ENCODE results near the gene ZNF331.

ZNF331 gene

DNA sequence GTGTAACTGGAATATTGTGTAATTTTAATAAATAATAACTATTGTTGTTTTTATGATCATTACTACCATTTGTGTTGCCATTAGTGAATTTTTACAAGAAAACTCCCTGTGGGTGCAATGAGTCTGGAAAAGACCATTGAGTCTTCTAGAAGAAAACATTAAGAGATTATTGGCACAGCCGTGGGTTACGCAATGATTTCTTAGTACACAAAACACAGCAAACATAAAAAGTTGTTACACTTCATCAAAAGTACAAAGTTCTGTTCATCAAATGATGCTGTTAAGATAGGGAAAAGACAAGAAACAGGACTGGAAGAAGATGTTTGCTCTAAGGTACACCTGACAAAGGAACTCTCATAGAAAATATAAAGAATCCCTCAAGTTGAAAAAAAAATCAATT is 41.6 kb downstream of the ZNF331 start:
- no peak for DNase-seq

DNA sequence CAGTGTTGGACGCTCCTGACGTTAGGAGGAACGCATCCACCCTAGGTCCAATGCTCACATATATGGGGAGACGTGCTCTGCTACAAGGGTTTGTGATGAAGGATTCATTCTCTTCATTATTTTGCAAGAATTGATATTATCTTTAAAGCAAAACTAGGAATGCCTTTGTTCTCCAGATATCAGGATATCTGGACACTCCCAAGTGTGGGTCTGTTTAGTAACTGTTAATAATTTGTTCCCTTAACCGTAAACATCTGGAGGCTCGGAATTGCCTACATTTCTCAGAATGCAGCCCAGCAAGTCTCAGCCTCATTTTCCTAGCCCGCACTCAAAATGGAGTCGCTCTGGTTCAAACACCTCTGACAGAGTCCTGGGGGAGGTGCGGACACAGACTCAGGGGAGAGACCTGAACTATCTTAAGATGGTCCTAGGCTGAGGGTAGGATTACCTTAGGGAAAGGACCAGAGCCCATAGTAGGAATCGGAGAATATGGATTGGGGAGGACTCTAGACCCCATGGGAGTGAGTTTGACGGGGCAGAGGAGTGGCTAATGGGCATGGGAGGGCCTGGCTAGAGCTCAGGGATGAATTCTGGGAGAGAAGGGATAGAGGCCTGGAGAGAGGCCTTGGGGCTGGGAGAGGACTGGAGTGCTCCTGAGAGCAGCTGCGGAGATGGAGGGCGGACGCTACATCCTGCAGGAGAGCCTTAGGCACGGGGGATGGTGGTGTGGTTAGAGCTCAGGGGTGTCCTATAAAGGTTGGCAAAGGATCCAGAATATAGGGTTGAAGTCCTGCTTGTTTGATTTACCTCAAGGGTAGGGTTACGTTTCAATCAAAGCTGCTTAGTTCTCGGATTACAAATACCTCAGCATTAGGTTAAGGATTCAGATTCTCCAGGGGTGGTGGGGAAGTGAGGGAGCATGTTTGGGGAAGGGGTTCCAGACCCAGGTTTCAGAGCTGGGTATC is 43.2 kb downstream of the ZNF331 start:
- DNase-seq, result no peak

DNA sequence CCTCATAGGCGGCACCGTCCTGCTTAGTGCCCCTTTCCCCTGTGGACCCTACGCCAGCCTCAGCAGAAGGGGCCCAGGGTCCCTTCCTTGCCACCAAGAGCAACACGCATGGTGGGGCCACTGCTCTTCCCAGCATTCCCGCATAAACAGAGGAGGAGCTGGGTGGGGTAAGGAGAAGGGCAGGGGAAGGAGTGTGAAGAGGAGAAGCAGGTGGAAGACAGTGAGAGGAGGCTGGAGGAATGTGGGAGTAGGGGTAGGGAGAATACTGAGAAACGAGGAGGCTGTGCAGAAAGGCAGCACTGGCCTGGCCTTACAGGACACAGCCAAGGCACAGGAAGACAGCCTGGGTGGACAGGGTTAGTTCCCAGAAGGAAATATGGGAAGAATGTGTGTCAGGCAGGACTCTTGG is 43.9 kb downstream of the ZNF331 start:
- DNase-seq, result no peak

DNA sequence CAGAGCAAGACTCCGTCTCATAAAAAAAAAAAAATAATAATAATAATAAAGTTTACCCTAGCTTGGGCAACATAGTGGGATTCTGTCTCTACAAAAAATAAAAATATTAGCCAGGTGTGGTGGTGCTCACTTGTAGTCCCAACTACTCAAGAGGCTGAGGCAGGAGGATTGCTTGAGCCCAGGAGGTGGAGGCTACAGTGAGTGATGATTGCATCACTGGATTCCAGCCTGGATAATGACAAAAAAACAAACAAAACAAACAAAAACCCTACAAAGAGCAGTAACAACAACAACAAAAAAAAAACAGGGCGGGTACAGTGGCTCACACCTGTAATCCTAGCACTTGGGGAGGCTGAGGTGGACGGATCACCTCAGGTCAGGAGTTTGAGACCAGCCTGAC is 45.2 kb downstream of the ZNF331 start:
- no peak for DNase-seq

DNA sequence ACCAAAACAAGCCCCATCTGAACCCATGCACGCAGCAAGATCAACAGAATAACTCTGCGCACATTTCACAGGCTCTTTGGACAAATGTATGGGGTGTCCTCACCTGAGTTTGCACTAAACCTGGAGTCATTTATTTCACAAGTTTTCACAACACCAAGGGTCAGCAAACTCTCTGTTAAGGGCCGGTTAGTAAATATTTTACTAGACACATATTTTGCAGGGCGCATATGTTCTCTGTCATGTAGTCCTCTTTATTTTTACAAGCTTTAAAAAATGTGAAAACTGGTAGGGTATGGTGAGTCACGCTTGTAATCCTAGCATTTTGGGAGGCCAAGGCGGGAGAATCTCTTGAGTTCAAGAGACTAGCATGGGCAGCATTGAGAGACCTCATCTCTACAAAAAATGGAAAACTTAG is 48.3 kb downstream of the ZNF331 start:
- DNase-seq, result no peak

DNA sequence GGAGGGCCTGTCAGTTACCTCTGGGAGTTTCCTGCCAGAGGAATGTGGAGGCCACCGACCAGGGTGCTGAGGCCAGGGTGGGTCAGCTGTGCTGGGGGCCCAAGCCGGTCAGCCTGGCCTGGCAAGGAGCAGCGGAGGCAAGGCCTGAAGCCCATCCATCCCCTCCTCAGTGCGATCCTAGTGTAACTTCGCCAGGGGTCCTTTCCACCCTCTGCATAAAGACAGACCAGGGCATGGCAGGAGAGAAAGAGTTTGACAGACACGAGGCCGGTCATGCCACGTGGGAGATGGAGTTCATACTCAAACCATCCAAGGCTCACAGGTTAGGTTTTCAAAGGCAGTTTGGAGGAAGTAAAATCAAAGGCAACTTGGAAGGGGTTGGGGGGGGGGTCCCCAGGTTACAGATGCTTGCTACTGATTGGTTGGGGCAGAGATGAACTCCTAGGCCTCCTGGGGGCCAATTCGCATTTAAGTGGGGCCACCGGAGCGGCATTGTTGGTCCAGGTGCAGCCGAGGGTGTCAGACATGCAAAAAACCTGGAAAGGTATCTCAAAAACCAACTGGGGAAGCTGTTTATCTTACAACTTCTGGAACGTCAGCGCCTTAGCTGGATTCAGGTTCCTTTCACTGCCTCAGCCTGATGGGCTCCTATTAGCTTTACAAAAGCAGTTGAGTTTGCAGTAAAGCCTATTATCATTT is 57.0 kb downstream of the ZNF331 start:
- no peak for DNase-seq

DNA sequence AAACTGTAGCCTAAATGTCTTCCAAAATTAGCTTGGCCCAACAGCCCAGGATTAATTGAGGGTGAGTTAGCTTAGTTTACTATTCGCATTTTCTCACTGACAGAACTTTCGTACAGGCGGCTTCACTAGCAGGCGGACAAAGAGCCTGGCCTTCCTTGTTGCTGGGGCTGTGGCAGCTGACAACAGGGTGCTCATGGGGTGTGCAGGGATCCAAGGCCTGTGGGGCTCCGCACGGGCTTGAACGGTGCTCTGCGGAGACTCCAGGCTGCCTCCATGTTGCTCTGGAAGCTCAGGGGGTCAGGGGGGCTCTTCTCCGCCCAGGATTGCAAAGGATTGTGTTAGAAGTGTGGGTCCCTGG is 57.5 kb downstream of the ZNF331 start:
- DNase-seq, result no peak

DNA sequence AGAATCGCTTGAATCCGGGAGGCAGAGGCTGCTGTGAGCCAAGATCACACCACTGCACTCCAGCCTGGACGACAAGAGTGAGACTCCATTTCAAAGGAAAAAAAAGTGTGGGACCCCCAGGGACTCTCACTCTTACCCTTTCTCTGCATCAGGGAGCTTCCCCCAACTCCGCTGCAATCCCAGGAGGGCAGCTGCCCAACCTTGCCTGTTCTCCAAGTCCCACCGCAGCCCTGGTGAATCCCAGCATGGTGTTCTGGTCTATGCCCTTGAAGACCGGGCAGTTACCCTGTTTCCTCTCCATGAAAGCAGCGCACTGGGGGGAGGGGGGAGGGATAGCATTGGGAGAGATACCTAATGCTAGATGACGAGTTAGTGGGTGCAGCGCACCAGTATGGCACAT is 58.1 kb downstream of the ZNF331 start:
- DNase-seq, result no peak

DNA sequence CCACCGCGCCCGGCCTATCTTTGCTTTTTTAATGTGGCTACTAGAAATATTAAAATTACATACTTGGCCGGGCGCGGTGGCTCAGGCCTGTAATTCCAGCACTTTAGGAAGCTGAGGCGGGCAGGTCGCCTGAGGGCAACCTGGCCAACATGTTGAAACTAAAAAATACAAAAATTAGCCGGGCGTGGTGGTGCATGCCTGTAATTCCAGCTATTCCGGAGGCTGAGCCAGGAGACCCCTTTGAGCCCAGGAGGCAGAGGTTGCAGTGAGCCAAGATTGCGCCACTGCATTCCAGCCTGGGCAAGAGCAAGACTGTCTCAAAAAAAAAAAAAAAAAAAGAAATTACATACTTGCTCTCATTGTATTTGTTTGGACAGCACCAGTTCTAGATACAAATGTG is 59.1 kb downstream of the ZNF331 start:
- no peak for DNase-seq

DNA sequence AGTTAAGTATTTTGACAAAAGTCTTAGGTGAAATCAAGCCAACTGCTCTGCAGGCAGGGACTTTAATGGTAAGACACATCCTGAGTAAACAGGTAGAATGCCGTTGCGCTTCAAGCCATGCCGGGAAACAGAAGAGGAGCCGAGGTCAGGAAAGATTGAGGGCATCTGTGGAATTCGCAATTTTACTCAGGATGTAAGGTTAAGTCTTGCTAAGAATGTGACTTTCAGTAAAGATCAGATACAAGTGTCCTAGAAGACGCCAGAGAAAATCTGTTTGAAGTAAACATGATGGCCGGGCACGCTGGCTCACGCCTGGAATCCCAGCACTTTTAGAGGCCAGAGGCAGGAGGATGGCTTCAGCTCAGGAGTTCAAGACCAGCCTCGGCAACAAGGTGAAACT is 60.4 kb downstream of the ZNF331 start:
- no peak for DNase-seq

DNA sequence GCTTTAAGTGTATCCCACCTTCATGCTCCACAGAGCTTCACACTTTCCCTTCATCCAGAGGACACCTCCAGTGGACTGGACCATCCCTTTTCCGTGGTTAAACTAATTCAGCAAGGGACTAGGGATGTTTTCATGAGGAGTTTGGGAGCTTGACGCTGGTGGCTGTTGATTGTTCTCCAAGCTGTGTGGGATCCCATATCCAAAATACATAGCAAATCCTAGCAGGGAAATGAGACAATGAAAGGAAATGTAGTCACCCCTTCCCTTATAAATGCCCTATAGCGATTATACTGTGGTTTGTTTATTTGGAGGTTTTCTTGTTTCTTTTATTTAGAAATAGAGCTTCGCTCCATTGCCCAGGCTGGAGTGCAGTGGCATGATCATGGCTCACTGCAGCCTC is 62.3 kb downstream of the ZNF331 start:
- no peak for DNase-seq

DNA sequence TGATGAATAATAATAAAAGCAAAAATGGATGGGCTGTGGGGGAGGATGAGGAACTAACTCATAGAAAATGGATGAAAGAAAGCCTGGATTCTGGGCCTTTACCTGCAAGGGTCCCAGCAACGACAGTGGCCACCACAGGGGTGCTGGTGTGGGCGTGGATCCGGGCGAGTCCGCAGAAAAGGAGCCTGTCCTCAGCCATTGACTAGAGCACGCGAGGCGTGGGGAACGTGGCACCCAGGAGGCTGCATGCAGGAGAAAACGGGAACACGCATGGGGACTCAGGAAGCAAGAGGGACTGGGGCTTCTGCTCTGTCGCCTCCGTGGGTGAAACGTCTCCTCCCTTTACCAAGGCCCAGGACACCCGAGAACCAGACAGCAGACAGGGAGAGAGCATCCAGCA is 68.1 kb downstream of the ZNF331 start:
- DNase-seq, result no peak

DNA sequence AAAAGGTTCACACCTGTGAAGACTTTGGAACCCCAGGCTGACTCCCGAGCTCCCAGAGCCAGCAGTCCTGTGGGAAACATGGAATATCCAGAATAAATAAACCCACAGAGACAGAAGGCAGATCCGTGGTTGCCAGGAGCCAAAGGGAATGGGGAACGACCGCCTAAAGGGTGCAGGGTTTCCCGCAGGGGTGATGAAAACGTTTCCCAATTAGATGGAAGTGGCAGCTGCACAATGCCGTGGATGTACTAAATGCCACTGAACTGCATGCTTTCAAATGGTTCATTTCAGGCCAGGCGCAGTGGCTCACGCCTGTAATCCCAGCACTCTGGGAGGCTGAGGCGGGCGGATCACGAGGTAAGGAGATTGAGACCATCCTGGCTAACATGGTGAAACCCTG is 70.4 kb downstream of the ZNF331 start:
- DNase-seq, result no peak

DNA sequence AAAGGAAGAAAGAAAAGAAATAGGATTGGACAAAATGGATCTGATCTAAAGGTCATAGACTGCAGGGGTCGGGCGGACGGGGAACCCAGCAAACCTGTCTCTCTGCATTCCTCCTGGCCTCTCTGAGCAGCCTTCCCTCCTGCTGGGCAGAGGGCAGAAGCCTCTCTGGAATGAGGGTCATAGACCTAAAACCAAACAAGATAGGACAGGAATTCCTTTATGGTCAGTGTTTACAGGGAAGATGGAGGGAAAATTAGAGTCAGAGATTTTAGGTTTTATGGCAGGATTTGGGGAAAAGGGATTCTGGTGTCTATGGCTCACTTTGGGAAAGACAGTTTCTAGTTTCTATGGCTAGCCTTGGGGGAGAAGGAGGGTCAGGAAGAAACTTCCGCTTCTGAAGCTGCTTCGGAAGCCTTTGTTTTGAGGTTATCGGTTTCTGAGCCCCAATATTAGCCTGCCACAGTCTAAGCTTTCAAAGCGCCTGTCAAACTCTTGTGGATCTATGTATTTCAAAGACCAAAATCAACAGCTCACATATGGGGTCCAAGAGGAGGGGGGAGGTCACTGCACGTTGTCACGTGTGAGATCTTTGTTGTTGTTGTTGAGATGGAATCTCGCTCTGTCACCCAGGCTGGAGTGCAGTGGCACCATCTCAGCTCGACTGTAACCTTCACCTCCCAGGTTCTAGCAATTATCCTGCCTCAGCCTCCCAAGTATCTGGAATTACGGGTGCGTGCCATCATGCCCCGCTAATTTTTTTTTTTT is 75.0 kb downstream of the ZNF331 start:
- no peak for DNase-seq

DNA sequence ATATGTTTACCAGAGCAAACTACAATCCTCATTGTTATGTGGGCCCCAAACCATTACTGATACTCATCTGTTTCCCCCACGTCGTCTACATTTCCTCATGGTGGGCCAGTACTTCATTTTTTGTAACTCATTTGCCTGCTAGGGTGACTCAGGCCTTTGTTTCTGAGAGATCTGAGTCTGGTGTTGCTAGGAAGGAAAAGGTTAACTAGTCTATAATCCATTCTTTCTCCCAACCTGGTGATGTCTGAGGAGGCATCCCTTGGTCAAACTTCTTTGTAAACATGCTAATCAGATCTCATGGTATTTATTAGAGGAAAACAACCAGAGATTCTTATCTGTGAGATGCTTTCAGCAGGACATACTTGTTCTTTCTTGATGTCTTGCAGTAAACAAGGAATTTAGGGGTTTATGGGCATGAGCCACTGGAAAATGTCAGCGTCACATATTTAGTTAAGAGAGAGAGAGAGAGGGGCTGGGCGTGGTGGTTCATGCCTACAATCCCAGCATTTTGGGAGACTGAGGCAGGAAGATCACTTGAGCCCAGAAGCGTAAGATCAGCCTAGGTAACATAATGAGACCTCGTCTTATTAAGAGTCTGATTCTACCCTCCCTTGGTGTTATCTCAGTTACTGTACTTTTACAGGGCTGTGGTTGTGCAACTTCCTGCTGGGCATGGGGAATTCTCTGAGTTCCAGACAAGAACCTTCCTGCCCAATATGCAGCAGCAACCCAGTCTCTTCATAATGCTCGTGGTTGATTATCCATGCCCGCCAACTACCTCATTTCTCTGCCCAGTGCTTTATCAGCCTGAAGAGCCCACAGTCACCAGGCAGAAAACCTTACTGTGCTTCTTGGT is 84.2 kb downstream of the ZNF331 start:
- no peak for DNase-seq

DNA sequence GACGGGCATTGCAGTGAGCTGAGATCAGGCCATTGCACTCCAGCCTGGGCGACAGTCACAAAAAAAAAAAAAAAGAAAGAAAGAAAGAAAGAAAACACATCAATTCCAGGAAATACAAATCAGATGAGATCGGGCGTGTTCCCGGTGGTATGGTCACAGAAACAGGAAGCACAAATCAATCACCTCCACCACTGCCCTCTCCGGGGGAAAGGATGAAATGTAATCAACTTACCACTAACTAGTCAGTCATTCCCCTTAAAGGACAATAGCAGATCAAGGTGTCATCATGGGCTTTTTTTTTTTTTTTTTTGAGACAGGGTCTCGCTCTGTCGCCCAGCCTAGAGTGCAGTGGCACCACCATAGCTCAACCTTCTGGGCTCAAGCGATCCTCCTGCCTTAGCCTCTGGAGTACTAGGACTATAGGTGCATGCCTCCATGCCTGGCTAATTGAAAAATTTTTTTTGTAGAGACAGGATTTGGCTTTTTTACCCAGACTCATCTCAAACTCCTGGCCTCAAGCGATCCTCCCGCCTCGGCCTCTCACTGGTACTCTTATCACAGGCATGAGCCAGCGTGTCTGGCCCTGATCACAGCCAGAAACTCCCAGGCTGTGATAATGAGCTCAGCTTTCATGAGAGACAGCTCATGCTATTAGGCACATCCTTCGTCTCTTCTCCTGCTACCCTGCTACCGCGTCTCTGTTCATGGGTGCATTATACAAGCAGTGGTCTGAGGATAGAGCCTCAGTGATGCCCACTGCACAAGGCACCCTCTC is 87.0 kb downstream of the ZNF331 start:
- DNase-seq, result no peak

DNA sequence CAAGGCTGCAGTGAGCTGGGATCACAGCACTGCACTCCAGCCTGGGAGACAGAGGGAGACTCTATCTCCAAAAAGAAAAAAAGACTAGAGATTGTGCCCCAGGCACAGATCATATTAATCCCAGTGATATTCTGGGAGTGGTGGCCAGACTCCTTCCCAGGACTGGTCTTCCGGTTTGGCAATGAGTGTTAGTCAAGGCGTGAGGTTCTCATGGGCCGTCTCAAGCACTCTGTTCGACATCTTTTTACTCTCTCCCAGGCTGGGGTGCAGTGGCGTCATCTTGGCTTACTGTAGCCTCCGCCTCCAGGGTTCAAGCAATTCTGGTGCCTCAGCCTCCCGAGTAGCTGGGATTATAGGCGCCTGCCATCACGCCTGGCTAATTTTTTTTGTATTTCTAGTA is 88.5 kb downstream of the ZNF331 start:
- no peak for DNase-seq

DNA sequence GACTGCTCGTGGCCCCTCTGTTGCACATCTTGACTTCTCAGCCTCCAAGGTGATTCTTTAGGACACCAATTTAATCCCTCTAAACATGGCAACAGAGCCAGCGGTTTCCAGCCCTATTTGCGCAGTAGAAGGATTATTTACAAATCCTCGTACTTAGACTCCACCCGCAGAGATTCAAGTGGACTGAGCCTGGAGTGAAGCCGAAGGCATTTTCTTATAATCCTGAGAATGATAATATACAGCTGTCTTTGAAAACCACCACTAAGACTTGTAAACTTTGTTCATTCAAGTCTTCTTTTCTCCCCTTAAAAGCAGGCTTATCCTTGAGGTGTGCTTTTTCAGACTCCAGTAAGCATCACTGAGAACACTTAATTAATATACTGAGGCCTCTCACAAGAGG is 89.0 kb downstream of the ZNF331 start:
- no peak for DNase-seq
